Activated T-cell treated with anti-CD3 and anti-CD28 coated beads, Interleukin-2, amount 50 U/mL, for 48 hours (primary cell): Measurements from ENCODE around the gene FAM163A.

Experiments used
- DNase-seq, 2 experiments: peaks; one replicate each; pipeline ENCODE4 v3.0.0-alpha.2; 2020

FAM163A gene

DNA sequence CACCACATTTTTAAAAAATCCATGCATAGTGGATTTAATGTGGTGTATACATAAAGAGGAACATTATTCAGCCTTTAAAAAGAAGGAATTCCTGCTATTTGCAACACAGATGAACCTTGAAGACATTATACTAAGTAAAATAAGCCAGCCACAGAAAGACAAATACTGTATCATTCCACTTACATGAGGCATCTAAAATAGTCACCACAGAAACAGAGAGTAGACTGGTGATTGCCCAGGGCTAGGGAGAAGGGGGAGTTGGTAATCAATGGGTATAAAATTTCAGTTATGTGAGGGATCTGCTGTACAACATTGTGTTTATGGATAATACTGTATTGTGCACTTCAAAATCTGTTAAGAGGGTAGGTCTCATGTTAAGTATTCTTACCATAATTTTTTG is 10.0 kb downstream of the FAM163A start:
- DNase-seq: no peak

GRCh38 chr1:179754041-179754624 is 11.0 kb downstream of the FAM163A start:
- no peak for DNase-seq

DNA sequence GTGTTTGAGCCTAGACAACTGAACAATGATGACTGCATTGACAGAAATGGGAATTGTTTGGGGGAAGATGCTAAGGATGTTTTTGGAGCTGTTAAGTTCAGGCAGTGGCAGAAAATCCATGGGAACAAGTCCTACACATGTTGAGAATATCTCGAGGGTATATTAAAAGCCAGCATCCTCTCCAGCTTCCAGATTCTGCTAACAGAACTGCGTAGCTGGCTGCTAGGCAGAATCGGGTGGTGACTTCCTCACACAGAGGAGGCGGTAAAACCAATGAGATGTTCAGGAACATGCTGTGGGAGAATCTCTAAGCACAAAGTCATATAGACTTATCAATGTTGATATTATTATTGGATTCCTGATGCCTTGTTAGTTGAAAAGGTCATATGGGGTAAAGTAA is 14.8 kb downstream of the FAM163A start:
- DNase-seq: no peak

DNA sequence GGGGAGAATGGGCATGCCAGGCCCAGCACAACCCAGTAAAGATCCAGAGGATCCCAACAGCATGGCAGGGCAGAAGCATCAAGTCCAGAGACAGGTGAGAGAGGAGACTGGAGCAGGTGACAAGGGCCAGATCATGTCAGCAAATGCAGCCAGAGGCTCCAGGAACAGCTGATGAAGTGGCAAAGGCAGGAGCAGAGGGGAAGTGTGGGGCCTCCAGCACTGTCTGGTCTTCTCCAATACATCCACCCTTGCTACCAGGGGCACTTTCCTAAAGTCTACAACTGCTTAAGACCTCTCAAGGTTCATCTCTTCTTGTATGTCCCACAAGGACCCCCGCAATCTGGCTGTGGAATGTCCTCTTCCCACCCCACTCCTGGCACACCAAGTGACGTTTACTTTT is 17.4 kb downstream of the FAM163A start:
- DNase-seq: no peak

DNA sequence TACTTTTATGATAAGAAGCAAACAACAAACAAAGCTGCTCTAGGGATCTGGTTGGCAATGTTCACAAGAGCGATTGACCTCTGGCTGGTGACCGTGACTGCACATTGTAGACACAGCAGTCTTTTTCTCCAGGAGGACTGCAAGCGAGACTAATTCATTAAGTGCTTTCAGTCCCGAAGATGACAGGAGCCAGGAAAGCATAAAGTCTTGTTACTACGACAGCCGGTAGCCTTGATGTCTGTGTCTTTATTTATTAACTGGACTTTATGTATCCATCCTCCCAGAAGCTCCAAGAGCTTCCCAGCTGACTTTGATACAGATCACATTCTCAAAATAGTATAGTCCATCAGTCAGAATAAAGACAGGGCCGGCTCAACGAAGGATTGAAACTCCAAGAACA is 18.2 kb downstream of the FAM163A start:
- no peak for DNase-seq

GRCh38 chr1:179761846-179762640 is 19.0 kb downstream of the FAM163A start:
- DNase-seq: no peak

DNA sequence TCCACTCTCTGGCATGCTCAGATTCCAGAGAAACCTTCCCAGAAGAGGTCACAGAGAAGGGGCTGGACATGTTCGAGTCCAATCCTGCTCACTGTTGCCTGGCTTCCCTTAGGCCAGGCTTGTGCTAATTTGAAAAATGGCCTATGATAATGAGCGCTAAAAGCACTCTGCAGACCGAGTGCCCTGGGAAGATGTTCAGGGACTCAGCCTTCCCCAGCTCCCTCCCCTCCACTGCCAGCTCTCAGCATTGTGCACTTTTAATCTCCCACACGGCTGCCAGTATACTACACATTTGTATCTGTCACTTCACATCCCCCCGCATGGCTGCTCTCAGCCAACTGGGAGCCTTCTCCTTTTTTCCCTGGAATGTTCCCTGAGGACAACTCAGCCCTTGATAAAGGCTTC is 24.1 kb downstream of the FAM163A start:
- no peak for DNase-seq

- no peak for DNase-seq
Measured at GRCh38 chr1:179767996-179768395, 24.9 kb downstream of the FAM163A start.

DNA sequence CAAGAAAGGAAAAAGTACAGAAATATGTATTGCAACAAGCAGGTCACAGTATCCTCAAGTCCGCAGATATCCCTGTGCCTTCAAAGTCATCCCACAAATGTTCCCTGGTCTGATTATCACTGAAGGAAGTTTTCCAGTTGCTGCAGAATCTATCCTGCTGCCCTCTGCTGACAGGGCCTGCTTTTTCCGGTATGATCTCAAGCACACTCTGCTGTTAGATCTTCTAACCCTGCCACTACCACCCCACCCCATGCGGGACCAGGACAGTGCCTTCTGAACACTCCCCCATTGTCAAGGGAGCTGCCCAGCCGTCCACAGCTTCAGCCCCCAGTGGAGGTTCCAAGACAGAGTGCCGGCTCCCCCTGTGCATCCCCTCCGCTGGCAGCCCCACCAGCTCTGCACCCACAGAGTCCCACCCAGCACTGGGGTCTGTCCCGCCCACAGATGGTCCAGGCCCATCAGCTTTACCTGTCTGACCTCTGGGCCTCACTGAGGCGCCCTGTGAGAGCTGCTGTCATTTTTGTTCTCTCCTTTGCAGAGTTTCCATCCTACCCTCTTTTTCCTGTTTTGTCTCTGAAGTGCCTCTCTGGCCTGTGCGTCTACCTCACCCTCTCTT is 27.9 kb downstream of the FAM163A start:
- DNase-seq: no peak

DNA sequence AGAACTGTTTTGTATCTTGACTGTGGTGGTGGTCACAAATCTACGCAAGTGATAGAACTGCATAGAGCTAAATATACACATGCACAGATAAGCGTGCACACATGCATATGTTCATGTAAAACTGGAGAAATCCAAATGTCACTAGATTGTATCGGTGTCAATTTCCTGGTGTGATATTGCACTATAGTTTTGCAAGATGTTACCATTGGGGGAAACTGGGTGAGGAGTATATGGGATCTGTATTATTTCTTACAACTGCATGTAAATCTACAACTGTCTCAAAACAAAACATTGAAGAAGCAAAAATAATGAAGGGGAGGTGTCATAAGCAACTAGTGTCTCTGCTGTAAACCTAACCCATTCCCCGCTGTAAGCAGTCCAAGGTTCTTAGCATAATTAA is 30.2 kb downstream of the FAM163A start:
- DNase-seq: no peak

DNA sequence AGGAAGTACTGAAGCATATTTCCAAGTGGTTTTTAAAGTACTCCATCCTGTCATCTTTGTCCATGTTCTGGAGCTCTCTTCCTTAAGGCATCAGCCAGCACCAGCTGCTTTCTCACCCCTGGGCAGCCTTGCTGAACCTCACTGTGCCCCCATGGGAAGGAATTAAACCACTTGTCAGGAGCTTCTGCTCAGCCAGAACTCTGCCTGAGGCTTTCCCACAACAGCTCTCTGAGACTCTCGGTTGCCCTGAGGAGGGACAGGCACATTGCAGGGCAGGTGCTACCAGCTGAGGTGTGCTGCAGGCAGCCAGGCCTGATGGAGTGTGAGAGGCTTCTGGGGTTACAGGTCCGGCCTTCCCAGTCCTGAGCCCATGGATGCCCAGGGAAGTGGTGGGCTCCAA is 30.9 kb downstream of the FAM163A start:
- DNase-seq: no peak

DNA sequence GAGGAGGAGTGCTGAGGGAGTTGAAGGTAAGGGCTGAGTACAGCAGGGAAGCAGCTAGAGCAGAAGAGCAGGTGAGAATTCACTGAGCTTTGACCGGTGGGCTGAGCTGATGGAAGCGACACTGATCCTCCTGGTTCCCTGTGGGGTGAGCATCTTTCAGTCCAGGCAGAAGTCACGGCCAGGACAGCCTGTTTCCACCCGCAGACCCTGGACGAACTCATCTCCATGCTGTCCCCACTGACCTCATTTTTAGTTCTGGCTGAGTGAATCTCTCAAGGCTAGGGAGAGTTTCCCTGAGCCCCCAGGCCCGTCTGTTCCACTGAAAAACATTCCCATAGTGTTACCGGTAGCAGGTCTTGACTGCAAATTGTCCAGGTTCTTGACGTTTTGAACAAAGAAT is 31.5 kb downstream of the FAM163A start:
- DNase-seq: no peak

GRCh38 chr1:179775009-179775408 is 31.9 kb downstream of the FAM163A start:
- no peak for DNase-seq

DNA sequence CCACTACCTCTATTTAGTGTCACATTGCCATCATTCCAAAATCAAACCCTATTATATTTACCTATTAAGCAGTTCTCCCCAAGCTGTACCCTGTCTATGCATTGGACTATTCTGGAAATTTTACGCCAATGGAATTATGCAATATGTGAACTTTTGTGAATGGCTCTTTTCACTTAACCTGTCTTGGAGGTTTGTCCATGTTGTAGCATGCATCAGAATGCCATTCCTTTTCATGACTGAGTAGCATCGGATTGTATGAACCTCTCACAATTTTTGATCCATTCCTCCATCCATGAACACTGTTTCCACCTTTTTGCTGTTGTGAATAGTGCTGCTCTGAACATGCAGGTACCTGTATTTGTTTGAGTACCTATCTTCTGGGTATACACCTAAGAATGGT is 33.7 kb downstream of the FAM163A start:
- DNase-seq: no peak

DNA sequence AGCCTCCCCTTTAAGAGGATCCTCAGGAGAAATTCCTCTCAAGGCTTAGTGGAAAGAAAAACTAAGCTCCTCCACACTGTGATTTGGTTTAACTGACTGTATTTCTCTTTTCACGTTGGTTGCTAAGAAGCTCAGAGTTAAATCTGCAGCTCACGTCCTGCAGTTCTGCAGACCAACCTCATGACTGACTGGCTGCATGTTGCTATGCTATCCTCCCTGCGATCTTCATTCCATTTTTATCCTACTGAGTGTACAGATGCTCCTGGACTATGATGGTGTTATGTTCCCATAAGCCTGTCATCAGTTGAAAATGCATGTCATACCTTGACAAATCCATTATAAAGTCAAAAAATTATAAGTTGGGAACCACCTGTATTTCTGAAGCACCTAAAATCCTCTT is 34.6 kb downstream of the FAM163A start:
- DNase-seq: no peak

GRCh38 chr1:179779645-179780272 is 36.7 kb downstream of the FAM163A start:
- DNase-seq: no peak

GRCh38 chr1:179781962-179782361 is 38.9 kb downstream of the FAM163A start:
- no peak for DNase-seq

- DNase-seq: no peak
Measured at GRCh38 chr1:179785031-179785431, 41.9 kb downstream of the FAM163A start.

- DNase-seq: no peak
Measured at GRCh38 chr1:179785728-179786127, 42.6 kb downstream of the FAM163A start.

GRCh38 chr1:179786815-179787685 is 44.0 kb downstream of the FAM163A start:
- DNase-seq: no peak

- no peak for DNase-seq
Measured at GRCh38 chr1:179788259-179788658, 45.2 kb downstream of the FAM163A start.

DNA sequence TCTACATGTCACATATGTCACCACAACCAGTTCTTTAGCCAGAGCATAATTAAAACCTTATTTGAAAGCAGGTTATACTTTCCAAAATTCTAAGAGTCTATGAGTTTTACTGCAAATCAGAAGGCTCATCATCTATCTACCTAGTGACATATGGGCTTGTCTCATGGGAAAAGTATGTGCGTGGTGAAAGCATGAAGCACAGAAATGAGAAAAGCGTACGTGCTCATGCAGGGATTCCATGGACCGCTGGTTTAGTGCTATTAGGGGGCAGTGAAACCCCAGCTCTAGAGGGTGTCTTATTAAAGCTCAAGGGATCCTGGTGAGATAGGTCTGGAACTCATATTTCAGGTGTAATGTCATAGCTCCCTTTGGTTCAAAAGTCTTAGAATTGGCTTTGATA is 50.2 kb downstream of the FAM163A start:
- DNase-seq: no peak

- no peak for DNase-seq
Measured at GRCh38 chr1:179794146-179794545, 51.1 kb downstream of the FAM163A start.
